Common myeloid progenitor, CD34-positive (primary cell): ENCODE results near the gene ATP6V1G3.
A peak's percentile ranks its signal among the peaks of the same experiment; 100 is the strongest.
"Not testable (repeated sequence)": the region's sequence is repeated elsewhere in the genome, so short reads cannot be mapped to it uniquely, and the experiment has no call there.

Experiments used
- CTCF ChIA-PET: fragments of 350-600 bp; sonication (Branson Sonifier 250); formaldehyde crosslinking; loops from one replicate; lab custom pipeline; 2021; ENCODE audit warnings: antibody characterized with exemption; lab: Charles Lee
- POLR2A ChIA-PET: fragments of 350-600 bp; sonication (Branson Sonifier 250); formaldehyde crosslinking; loops from one replicate; lab custom pipeline; 2021; ENCODE audit warnings: antibody characterized with exemption; lab: Charles Lee
- DNase-seq, 3 donors: peaks; one replicate each; pipeline versions ENCODE4 v3.0.0 to v3.0.0-alpha.2; 2013
- H3K27ac ChIP-seq, 2 experiments: 1 replicate in 1 of 2; 2 replicates in 1 of 2; pipeline ENCODE4 v1.7.0; 2013; ENCODE audit warnings: inconsistent platforms in 2 of 2, low read length in 2 of 2, mild to moderate bottlenecking in 2 of 2, low read depth in 1 of 2, moderate library complexity in 1 of 2; ENCODE audit not compliant: severe bottlenecking in 2 of 2, insufficient read depth in 1 of 2, poor library complexity in 1 of 2
- H3K27me3 ChIP-seq, 5 experiments: replicated peaks in 2 of 5; 1 replicate in 3 of 5; 2 replicates in 2 of 5; pipeline versions ENCODE4 v1.6.1 to v1.7.0; 2013; ENCODE audit warnings: low read length in 4 of 5, mild to moderate bottlenecking in 2 of 5, moderate library complexity in 2 of 5, inconsistent platforms in 1 of 5; ENCODE audit not compliant: insufficient read depth in 5 of 5, control insufficient read depth in 4 of 5
- H3K36me3 ChIP-seq, 4 experiments: 1 replicate in 2 of 4; 2 replicates in 2 of 4; pipeline versions ENCODE4 v1.6.1 to v1.7.0; 2013; ENCODE audit warnings: low read length in 3 of 4, control low read depth in 1 of 4, mild to moderate bottlenecking in 1 of 4; ENCODE audit not compliant: control insufficient read depth in 4 of 4, insufficient read depth in 4 of 4
- H3K4me1 ChIP-seq, 4 experiments: 1 replicate in 3 of 4; 2 replicates in 1 of 4; pipeline versions ENCODE4 v1.6.1 to v1.7.1; 2013; ENCODE audit warnings: low read length in 3 of 4, mild to moderate bottlenecking in 3 of 4, control low read depth in 1 of 4, inconsistent platforms in 1 of 4, moderate library complexity in 1 of 4; ENCODE audit not compliant: control insufficient read depth in 4 of 4, insufficient read depth in 4 of 4; ENCODE audit errors: control extremely low read depth in 1 of 4
- H3K4me3 ChIP-seq, 7 experiments: 1 replicate in 4 of 7; 2 replicates in 3 of 7; pipeline versions ENCODE4 v1.5.1 to v1.7.0; 2013; ENCODE audit warnings: mild to moderate bottlenecking in 7 of 7, low read length in 6 of 7, moderate library complexity in 6 of 7, inconsistent platforms in 2 of 7, low read depth in 2 of 7, control low read depth in 1 of 7; ENCODE audit not compliant: insufficient read depth in 4 of 7, control insufficient read depth in 1 of 7; ENCODE audit errors: extremely low read depth in 1 of 7
- H3K9me3 ChIP-seq, 5 experiments: 1 replicate in 4 of 5; 2 replicates in 1 of 5; pipeline versions ENCODE4 v1.6.1 to v1.7.1; 2013; ENCODE audit warnings: low read length in 4 of 5, mild to moderate bottlenecking in 2 of 5, inconsistent platforms in 1 of 5, low read depth in 1 of 5, moderate library complexity in 1 of 5; ENCODE audit not compliant: control insufficient read depth in 4 of 5, insufficient read depth in 2 of 5; ENCODE audit errors: control extremely low read depth in 1 of 5
- WGBS: methylation state at CpG from one replicate; pipeline ENCODE4 v1.1.5; 2013; ENCODE audit not compliant: insufficient coverage; 5-methylcytosine and 5-hydroxymethylcytosine counted together

ATP6V1G3 gene

GRCh38 chr1:198534548-198535418 is 5.7 kb downstream of the ATP6V1G3 start:
- ChIA-PET CTCF (interaction anchor here (1.1 kb wide), 1 partner anchor 68 kb away, joined by 3 read pairs; no protein-coding TSS in a partner anchor), POLR2A (interaction anchor here (1.1 kb wide), 1 partner anchor 134 kb away, joined by 3 read pairs; no protein-coding TSS in a partner anchor)
- peak in 1 of 3 donors; percentile 43 for DNase-seq
- Histone ChIP-seq H3K4me3 (peak overlapping the region in 1 of 7 experiments; percentile 14), H3K27me3 (no peaks in the 10 kb centered on the region), H3K27ac (no peak overlapping the region), H3K4me1 (peaks cover 0 to 20% (median 8%) of the 10 kb centered on the region in 4 experiments), H3K9me3 (no peaks in the 10 kb centered on the region), H3K36me3 (no peaks in the 10 kb centered on the region)
- WGBS: 100% methylated on average over 1 of the region's 1 CpG

GRCh38 chr1:198531891-198532290 is 8.6 kb downstream of the ATP6V1G3 start:
- CTCF ChIA-PET: no interaction called here
- no peak for DNase-seq
- H3K27me3 ChIP-seq: no peaks in the 10 kb centered on the region
- POLR2A ChIA-PET: no interaction called here
- WGBS: 97% methylated on average over 3 of the region's 3 CpGs
- no peaks in the 10 kb centered on the region for H3K36me3 ChIP-seq
- no peaks in the 10 kb centered on the region for H3K9me3 ChIP-seq
- H3K4me1 ChIP-seq: peaks cover 3 to 32% (median 16%) of the 10 kb centered on the region in 4 experiments
- no peak overlapping the region for H3K4me3 ChIP-seq
- no peak overlapping the region for H3K27ac ChIP-seq

GRCh38 chr1:198530953-198531352 is 9.5 kb downstream of the ATP6V1G3 start:
- no peaks in the 10 kb centered on the region for H3K27me3 ChIP-seq
- DNase-seq: no peak
- no peak overlapping the region for H3K27ac ChIP-seq
- peaks cover 3 to 32% (median 16%) of the 10 kb centered on the region in 4 experiments for H3K4me1 ChIP-seq
- H3K36me3 ChIP-seq: no peaks in the 10 kb centered on the region
- H3K9me3 ChIP-seq: no peaks in the 10 kb centered on the region
- WGBS: 81% methylated on average over 3 of the region's 3 CpGs
- ChIA-PET POLR2A (no interaction called here), CTCF (interaction anchor here (0.6 kb wide), 1 partner anchor 60 kb away, joined by 3 read pairs; no protein-coding TSS in a partner anchor)
- no peak overlapping the region for H3K4me3 ChIP-seq

GRCh38 chr1:198529414-198529813 is 11.1 kb downstream of the ATP6V1G3 start:
- Histone ChIP-seq H3K9me3 (no peaks in the 10 kb centered on the region), H3K27me3 (no peaks in the 10 kb centered on the region), H3K4me1 (peaks cover 1 to 23% (median 9%) of the 10 kb centered on the region in 4 experiments), H3K27ac (no peak overlapping the region), H3K36me3 (no peaks in the 10 kb centered on the region), H3K4me3 (no peak overlapping the region)
- CTCF ChIA-PET: no interaction called here
- no CpG with 5 or more reads among the region's 2 CpGs for WGBS
- POLR2A ChIA-PET: no interaction called here
- DNase-seq: no peak

GRCh38 chr1:198528364-198528763 is 12.1 kb downstream of the ATP6V1G3 start:
- CTCF ChIA-PET: no interaction called here
- Histone ChIP-seq H3K27ac (no peak overlapping the region), H3K36me3 (no peaks in the 10 kb centered on the region), H3K4me1 (peaks cover 3 to 29% (median 10%) of the 10 kb centered on the region in 4 experiments), H3K4me3 (no peak overlapping the region), H3K9me3 (no peaks in the 10 kb centered on the region), H3K27me3 (no peaks in the 10 kb centered on the region)
- WGBS: no CpG with 5 or more reads among the region's 1 CpG
- POLR2A ChIA-PET: no interaction called here
- peak in 2 of 3 donors; percentile 32 to 47 for DNase-seq

- no peak overlapping the region for H3K27ac ChIP-seq
- CTCF ChIA-PET: interaction anchor here (1.0 to 1.1 kb wide), 2 partner anchors 157 to 162 kb away, joined by 3 to 4 read pairs; no protein-coding TSS in a partner anchor
- no peaks in the 10 kb centered on the region for H3K36me3 ChIP-seq
- no peaks in the 10 kb centered on the region for H3K9me3 ChIP-seq
- WGBS: no CpG with 5 or more reads among the region's 2 CpGs
- no peaks in the 10 kb centered on the region for H3K27me3 ChIP-seq
- POLR2A ChIA-PET: no interaction called here
- no peak for DNase-seq
- peaks cover 3 to 26% (median 13%) of the 10 kb centered on the region in 4 experiments for H3K4me1 ChIP-seq
- H3K4me3 ChIP-seq: no peak overlapping the region
Measured at GRCh38 chr1:198524556-198524955, 15.9 kb downstream of the ATP6V1G3 start.

- H3K4me3 ChIP-seq, POLR2A ChIA-PET: not testable (repeated sequence)
- DNase-seq: peak in 2 of 3 donors; percentile 21 to 28
Measured at GRCh38 chr1:198524127-198524526, 16.4 kb downstream of the ATP6V1G3 start.

More at GRCh38 chr1:198524127-198524526, 16.4 kb downstream of the ATP6V1G3 start:
- not testable (repeated sequence) for H3K9me3 ChIP-seq, H3K27ac ChIP-seq, H3K36me3 ChIP-seq, H3K27me3 ChIP-seq
- 98% methylated on average over 6 of the region's 10 CpGs for WGBS
- CTCF ChIA-PET: interaction anchor here (1.0 kb wide), 1 partner anchor 162 kb away, joined by 4 read pairs; no protein-coding TSS in a partner anchor
- H3K4me1 ChIP-seq: peaks cover 3 to 23% (median 12%) of the 10 kb centered on the region in 4 experiments
